HCT116 (cell line): ENCODE data around the gene MICAL1. TPM values are rescaled to one million over a fixed set of nuclear protein-coding genes. Genes with fewer than 3 reads are reported as not detected.

Source experiments
- ATAC-seq: fragments of 200-7000 bp; cut with Tn5 transposase; 2 replicates; pipeline ENCODE4 v1.9.1; 2020; ENCODE audit warnings: mild to moderate bottlenecking, moderate library complexity
- BruUV-seq: library from RNA; stranded (reverse); fragments of 400-500 nt; replicated peaks from 2 replicates; lab custom pipeline; 2021; lab: Mats Ljungman, UMichigan
- CTCF ChIA-PET: fragments of 300-600 bp; sonication (Branson Sonifier 250); formaldehyde crosslinking; loops from one replicate; lab custom pipeline; 2021; ENCODE audit warnings: antibody characterized with exemption; lab: Charles Lee
- POLR2A ChIA-PET: fragments of 300-600, 350-600 bp; sonication (Branson Sonifier 250); formaldehyde crosslinking; loops from one replicate; lab custom pipeline; 2021; ENCODE audit warnings: antibody characterized with exemption; lab: Charles Lee
- RAD21 ChIA-PET, 2 experiments: fragments of 300-600 bp; sonication (Branson Sonifier 250); formaldehyde crosslinking; loops; one replicate each; lab custom pipeline; 2023; ENCODE audit warnings: low total read pairs in 2 of 2; ENCODE audit not compliant: uncharacterized antibody in 2 of 2, unreplicated experiment in 2 of 2, low non-redundant PET in 1 of 2; lab: Charles Lee
- DNase-seq: peaks from one replicate; pipeline ENCODE4 v3.0.0-alpha.2; 2010; ENCODE audit warnings: low read depth, low spot score
- H2AFZ ChIP-seq: fragments of 200-600 bp; shearing (Covaris generic), sonication (generic); 2 replicates; pipeline ENCODE4 v1.6.1; 2017; ENCODE audit warnings: low read depth, mixed run types, mixed read lengths, antibody characterized with exemption, low read length; ENCODE audit not compliant: poor library complexity, severe bottlenecking
- H3K27ac ChIP-seq: 2 replicates; pipeline ENCODE4 v1.5.1; 2012; ENCODE audit warnings: low read depth, low read length
- H3K27me3 ChIP-seq: fragments of 200-600 bp; sonication (generic); 2 replicates; pipeline ENCODE4 v1.6.1; 2016; ENCODE audit warnings: mixed run types, low read length, mixed read lengths; ENCODE audit not compliant: insufficient read depth
- H3K36me3 ChIP-seq, 2 experiments: fragments of 200-500 bp in 1 of 2; fragments of 200-600 bp in 1 of 2; sonication (Bioruptor generic) in 1 of 2; sonication (generic) in 1 of 2; 2 replicates each; pipeline versions ENCODE4 v1.5.1 to v1.6.1; 2014 to 2016; ENCODE audit warnings: low read length in 2 of 2, inconsistent platforms in 1 of 2, mixed read lengths in 1 of 2, mixed run types in 1 of 2; ENCODE audit not compliant: insufficient read depth in 2 of 2, control insufficient read depth in 1 of 2
- H3K4me1 ChIP-seq, 2 experiments: fragments of 200-600 bp in 1 of 2; sonication (generic) in 1 of 2; 2 replicates each; pipeline versions ENCODE4 v1.5.1 to v1.6.1; 2012 to 2017; ENCODE audit warnings: low read length in 2 of 2, inconsistent platforms in 1 of 2, mild to moderate bottlenecking in 1 of 2, mixed read lengths in 1 of 2, mixed run types in 1 of 2, moderate library complexity in 1 of 2; ENCODE audit not compliant: insufficient read depth in 2 of 2, control insufficient read depth in 1 of 2
- H3K4me2 ChIP-seq: fragments of 200-600 bp; sonication (generic); 2 replicates; pipeline ENCODE4 v1.6.1; 2017; ENCODE audit warnings: mixed run types, low read length, mixed read lengths
- H3K4me3 ChIP-seq, 2 experiments: fragments of 200-600 bp in 1 of 2; sonication (generic) in 1 of 2; replicated peaks in 1 of 2; 2 replicates each; pipeline ENCODE4 v1.5.1; 2011 to 2016; ENCODE audit warnings: low read length in 2 of 2, control low read depth in 1 of 2, low read depth in 1 of 2, mild to moderate bottlenecking in 1 of 2, mixed read lengths in 1 of 2, mixed run types in 1 of 2
- H3K79me2 ChIP-seq: fragments of 200-600 bp; sonication (generic); 2 replicates; pipeline ENCODE4 v1.6.1; 2017; ENCODE audit warnings: mild to moderate bottlenecking, mixed run types, low read length, moderate library complexity, mixed read lengths; ENCODE audit not compliant: insufficient read depth
- H3K9ac ChIP-seq: fragments of 200-600 bp; sonication (generic); 2 replicates; pipeline ENCODE4 v1.6.1; 2016; ENCODE audit warnings: low read length, mixed read lengths
- H3K9me2 ChIP-seq: fragments of 200-600 bp; sonication (generic), shearing (Covaris generic); 2 replicates; pipeline ENCODE4 v1.6.1; 2017; ENCODE audit warnings: mixed run types, mild to moderate bottlenecking, moderate library complexity; ENCODE audit not compliant: insufficient read depth
- H3K9me3 ChIP-seq, 2 experiments: fragments of 200-500 bp in 1 of 2; fragments of 200-600 bp in 1 of 2; sonication (Bioruptor generic) in 1 of 2; sonication (generic) in 1 of 2; 2 replicates each; pipeline ENCODE4 v1.6.1; 2014 to 2017; ENCODE audit warnings: low read length in 2 of 2, mixed read lengths in 2 of 2, inconsistent platforms in 1 of 2, low read depth in 1 of 2, mild to moderate bottlenecking in 1 of 2, mixed run types in 1 of 2, moderate library complexity in 1 of 2; ENCODE audit not compliant: control insufficient read depth in 1 of 2, insufficient read depth in 1 of 2
- H4K20me1 ChIP-seq: fragments of 200-600 bp; sonication (generic), shearing (Covaris generic); 2 replicates; pipeline ENCODE4 v1.6.1; 2017; ENCODE audit warnings: mixed run types, mild to moderate bottlenecking, moderate library complexity; ENCODE audit not compliant: insufficient read depth
- EGR1 ChIP-seq: IDR thresholded peaks from 2 replicates; pipeline ENCODE4 v1.6.1; 2012; ENCODE audit warnings: low read depth
- FOSL1 ChIP-seq: IDR thresholded peaks from 2 replicates; pipeline ENCODE4 v1.6.1; 2012; ENCODE audit warnings: low read depth
- SRF ChIP-seq: IDR thresholded peaks from 2 replicates; pipeline ENCODE4 v1.6.1; 2012; ENCODE audit warnings: low read depth
- intact Hi-C: fragments of 100-400 bp; cut with micrococcal nuclease; formaldehyde crosslinking; loops from 2 replicates; pipeline ENCODE4 v1.10.0; 2022
- total RNA-seq: library from RNA; stranded (reverse); gene quantifications from one replicate; pipeline ENCODE4 v1.2.1, GENCODE V29; 2021; ENCODE audit not compliant: unreplicated experiment
- TF ChIP-seq, protein P1 (sequence below), 3 experiments: fragments of 200-600 bp in 1 of 3; sonication (generic) in 1 of 3; IDR thresholded peaks in 2 of 3; conservative IDR thresholded peaks in 1 of 3; 2 replicates each; pipeline ENCODE4 v1.5.1; 2012 to 2017; ENCODE audit warnings: low read depth in 2 of 3, low read length in 2 of 3, antibody characterized with exemption in 1 of 3, borderline replicate concordance in 1 of 3, control low read depth in 1 of 3, mild to moderate bottlenecking in 1 of 3, mixed read lengths in 1 of 3, mixed run types in 1 of 3, moderate library complexity in 1 of 3; ENCODE audit not compliant: insufficient read depth in 1 of 3
- TF ChIP-seq, protein P2 (sequence below): IDR thresholded peaks from 2 replicates; pipeline ENCODE4 v1.6.1; 2012; ENCODE audit warnings: low read depth

The MICAL1 gene
- total RNA-seq, 1 experiment from 2014 or later = 23.9 TPM

DNA sequence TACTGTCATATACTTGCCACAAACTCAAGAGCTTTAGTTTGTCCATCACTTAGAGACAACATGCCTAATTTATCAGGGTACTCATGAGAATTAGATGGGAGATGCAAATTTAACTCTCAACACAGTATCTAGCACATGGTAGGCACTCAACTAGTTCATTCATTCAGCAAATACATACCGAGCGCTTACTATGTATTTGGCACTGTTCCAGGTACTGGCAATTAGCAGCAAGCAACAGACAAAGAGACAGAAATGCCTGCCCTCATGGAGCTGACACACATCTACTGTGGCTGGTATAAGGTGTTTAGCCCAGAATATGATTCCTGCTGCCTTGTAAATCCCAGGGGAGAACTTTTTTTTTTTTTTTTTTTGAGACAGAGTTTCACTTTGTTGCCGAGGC lies 4.8 kb downstream of the MICAL1 start:
- Histone ChIP-seq H3K36me3 (peaks cover 0 to 5% of the 10 kb centered on the region in 2 experiments; a peak in 1 of 4 replicates), H2AFZ (no peak overlapping the region), H4K20me1 (no peaks in the 10 kb centered on the region), H3K4me2 (no peak overlapping the region), H3K79me2 (no peaks in the 10 kb centered on the region), H3K9ac (no peak overlapping the region), H3K27me3 (no peaks in the 10 kb centered on the region), H3K9me3 (no peaks in the 10 kb centered on the region), H3K4me3 (no peak overlapping the region), H3K27ac (no peak overlapping the region), H3K9me2 (no peaks in the 10 kb centered on the region), H3K4me1 (peaks cover 4 to 13% of the 10 kb centered on the region in 2 experiments; a peak in 2 of 4 replicates)
- CTCF ChIA-PET = no interaction called here
- POLR2A ChIA-PET = no interaction called here
- ATAC-seq (no peak), DNase-seq (no peak)
- BruUV-seq = no TSS peak
- TF ChIP-seq, protein P1, sequence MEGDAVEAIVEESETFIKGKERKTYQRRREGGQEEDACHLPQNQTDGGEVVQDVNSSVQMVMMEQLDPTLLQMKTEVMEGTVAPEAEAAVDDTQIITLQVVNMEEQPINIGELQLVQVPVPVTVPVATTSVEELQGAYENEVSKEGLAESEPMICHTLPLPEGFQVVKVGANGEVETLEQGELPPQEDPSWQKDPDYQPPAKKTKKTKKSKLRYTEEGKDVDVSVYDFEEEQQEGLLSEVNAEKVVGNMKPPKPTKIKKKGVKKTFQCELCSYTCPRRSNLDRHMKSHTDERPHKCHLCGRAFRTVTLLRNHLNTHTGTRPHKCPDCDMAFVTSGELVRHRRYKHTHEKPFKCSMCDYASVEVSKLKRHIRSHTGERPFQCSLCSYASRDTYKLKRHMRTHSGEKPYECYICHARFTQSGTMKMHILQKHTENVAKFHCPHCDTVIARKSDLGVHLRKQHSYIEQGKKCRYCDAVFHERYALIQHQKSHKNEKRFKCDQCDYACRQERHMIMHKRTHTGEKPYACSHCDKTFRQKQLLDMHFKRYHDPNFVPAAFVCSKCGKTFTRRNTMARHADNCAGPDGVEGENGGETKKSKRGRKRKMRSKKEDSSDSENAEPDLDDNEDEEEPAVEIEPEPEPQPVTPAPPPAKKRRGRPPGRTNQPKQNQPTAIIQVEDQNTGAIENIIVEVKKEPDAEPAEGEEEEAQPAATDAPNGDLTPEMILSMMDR (IDR thresholded peaks at IDR 0.05 in 2 of 3, conservative IDR thresholded peaks at IDR 0.05 in 1 of 3; ENCODE audit: borderline replicate concordance in 1 of 3, insufficient read depth in 1 of 3, low read depth in 2 of 3, low read length in 2 of 3) = no peak
- TF ChIP-seq SRF = no peak
- TF ChIP-seq, protein P2, sequence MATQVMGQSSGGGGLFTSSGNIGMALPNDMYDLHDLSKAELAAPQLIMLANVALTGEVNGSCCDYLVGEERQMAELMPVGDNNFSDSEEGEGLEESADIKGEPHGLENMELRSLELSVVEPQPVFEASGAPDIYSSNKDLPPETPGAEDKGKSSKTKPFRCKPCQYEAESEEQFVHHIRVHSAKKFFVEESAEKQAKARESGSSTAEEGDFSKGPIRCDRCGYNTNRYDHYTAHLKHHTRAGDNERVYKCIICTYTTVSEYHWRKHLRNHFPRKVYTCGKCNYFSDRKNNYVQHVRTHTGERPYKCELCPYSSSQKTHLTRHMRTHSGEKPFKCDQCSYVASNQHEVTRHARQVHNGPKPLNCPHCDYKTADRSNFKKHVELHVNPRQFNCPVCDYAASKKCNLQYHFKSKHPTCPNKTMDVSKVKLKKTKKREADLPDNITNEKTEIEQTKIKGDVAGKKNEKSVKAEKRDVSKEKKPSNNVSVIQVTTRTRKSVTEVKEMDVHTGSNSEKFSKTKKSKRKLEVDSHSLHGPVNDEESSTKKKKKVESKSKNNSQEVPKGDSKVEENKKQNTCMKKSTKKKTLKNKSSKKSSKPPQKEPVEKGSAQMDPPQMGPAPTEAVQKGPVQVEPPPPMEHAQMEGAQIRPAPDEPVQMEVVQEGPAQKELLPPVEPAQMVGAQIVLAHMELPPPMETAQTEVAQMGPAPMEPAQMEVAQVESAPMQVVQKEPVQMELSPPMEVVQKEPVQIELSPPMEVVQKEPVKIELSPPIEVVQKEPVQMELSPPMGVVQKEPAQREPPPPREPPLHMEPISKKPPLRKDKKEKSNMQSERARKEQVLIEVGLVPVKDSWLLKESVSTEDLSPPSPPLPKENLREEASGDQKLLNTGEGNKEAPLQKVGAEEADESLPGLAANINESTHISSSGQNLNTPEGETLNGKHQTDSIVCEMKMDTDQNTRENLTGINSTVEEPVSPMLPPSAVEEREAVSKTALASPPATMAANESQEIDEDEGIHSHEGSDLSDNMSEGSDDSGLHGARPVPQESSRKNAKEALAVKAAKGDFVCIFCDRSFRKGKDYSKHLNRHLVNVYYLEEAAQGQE = no peak
- TF ChIP-seq EGR1 = no peak
- no peak for TF ChIP-seq FOSL1
- RAD21 ChIA-PET = no interaction called here
- intact Hi-C loops = no loop called here
